GM21717 (cell line): ENCODE results near the gene MME.
"Not testable (repeated sequence)": the region's sequence is repeated elsewhere in the genome, so short reads cannot be mapped to it uniquely, and the experiment has no call there.

ENCODE experiments used
- ATAC-seq: cut with Tn5 transposase; IDR thresholded peaks from one replicate; pipeline ENCODE4 v1.9.1; 2021; ENCODE audit warnings: mild to moderate bottlenecking, moderate library complexity; ENCODE audit not compliant: unreplicated experiment

Gene MME

DNA sequence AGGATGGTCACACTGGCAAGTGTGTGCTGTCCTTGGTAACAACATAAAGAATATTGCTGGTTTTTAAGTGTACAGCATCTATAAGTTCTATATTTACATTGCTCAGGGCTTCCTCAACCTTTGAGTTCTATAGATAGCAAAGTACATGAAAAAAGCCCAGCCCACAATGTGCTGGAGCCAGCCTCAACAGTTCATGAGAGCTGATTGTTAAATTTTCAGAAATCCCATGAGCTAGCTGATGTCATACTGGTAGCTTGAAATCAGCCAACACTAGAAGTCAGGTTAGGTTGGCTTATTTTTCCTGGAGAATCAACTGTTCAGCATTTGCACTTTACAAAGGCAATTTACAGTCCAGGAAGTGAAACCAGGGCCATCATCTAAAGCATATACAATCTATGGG, 110.6 kb downstream of the MME start:
- no peak for ATAC-seq

DNA sequence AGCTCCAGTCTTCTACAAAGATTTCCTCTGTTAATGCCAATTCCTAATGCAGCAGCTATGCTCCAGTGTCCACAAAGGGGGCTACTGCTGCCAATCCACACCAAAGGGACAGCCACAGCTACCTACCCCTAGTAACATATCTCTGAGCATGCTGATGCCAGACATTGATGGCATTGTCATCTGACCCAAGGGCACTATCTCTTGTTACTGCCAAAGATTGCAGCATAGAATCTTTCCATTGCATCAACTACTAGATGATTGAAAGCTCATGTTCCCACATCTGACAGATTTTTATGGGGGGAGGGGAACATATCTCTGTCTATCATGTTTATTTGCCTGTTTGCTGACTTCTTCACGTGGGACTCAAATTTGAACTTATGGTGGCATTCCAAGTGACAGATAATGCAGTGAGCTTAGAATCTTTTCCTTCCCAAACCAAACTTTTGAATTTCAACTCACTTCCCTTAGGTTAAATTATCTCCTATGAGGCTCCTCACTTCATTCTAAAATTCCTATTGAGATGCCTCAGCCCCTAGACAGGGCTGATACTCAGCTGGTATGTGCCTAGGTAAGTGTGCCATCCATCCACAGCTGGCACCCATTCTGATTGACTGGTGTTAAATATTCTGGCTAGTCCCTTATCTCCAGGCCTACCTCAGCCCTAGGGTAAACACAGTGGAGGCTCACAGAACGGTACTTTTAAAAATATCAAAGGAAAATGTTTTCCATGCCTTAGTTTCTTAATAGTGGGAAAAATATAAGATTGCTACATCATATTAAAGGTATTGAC, 113.0 kb downstream of the MME start:
- no peak for ATAC-seq

DNA sequence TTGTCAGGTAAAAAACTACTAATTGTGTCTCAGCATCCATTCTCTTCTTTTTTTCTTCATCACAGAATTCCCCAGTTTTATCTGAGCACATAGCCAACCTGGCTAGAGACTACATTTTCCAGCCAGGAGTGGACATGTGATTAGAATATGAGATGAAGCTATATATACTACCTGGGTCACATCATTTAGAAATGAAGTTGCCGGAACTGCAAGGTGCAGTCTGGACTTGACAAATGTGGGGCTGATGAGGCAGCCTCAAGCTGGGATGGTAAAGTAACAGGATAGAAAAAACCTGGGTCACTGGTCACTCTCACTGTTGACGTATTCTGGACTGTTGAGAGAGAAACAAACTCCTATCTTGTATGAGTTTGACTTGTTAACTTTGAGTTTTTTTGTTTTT, 113.7 kb downstream of the MME start:
- ATAC-seq = no peak

DNA sequence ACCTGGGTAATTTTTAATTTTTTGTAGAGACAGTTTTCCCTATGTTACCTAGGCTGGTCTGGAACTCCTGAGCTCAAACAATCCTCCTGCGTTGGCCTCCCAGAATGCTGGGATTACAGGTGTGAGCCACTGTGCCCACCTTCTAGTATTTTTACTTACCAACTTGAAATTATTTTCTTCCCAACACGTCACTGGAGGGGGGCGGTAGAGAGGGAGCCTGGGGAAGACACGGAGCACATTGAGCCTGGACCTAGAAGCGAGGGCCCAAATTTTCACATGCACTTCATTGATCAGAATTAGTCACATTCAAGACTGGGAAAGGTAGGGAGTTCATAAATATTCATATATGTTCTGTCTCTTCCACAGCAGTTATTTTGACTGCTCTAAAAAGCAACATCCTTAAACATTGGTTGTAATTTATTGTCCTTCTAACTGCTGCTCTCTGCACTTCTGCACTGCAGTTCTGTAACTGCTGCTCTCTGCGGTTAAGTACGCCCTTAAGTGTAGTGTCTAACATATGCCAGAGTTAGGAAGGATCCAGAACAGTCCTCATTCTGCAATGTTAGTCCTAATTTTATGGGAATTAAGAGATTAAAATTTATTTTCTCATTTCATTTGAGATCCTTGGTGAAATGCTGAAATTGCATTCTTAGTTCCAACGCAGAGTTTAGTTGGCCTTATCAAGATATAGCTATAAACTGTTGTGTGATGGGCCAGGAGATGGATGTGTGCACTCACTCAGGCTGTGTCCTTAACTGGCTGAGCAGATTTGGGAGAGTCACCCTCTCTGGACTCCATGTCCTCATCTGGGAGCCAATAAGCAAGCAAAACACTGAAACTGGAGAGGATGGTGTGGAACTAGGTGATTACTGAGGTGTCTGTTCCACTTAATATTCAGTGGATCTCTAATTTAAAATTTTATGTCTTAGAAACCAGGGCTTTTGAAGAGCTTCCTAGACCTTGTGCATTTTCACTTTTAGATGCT, 115.1 kb downstream of the MME start:
- no peak for ATAC-seq

DNA sequence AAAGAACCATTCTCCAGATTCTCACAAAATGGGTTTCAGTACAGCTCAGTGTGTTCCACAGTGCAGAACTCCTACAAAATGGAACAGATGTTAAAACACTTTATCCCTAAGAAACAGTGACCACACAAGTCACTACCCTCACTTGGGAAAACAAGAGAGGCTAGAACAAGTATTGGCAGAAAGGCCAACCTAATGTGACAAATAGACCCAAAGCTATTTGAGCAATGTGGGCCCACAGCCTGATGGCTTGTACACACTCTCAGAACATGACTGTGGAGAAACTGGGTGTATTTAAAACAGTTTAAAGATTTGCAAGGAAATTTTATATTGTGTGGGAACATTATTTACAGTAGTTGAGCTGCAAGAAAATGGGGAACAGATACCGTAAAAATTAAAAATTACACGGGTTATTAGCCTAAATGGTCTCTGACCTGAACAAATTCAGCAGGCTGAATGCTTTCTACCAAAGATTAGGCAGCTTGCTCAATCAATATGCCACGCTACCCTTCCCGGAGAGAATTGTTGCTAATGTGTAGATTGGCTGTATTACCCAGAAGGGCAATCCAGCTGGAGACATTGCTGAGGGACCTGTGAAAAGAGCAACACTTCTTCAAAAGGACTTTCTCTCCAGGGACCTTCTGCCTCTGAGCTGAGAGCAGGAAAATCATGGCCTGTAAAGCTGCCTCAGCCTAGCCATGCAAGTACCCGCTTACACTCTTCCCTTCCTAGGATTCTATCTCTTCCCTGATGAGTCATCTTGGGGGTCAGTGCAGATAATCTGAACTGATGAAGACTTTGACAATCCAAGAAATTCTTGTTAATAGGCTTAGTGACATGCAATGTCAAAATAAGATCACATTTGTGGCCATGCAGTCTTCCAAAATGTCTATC, 116.3 kb downstream of the MME start:
- ATAC-seq = no peak

DNA sequence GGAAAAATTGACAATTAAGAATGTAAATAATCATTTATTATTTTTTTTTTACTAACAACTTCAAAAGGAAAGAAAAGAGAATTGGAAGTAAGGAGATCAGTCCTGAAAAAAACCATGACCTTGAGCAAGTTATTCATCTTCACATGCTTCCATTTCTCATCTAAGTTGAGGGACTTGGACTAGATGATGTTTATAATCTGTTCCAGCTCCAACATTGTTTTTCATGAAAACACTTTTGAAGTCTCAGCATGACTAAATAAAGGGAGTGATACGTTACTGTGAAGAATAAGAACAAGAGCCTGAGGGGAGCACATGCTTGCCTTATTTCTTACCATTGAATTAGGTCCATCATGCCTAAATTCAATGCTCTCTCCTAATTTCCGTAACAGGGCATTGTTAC, 117.7 kb downstream of the MME start:
- no peak for ATAC-seq

DNA sequence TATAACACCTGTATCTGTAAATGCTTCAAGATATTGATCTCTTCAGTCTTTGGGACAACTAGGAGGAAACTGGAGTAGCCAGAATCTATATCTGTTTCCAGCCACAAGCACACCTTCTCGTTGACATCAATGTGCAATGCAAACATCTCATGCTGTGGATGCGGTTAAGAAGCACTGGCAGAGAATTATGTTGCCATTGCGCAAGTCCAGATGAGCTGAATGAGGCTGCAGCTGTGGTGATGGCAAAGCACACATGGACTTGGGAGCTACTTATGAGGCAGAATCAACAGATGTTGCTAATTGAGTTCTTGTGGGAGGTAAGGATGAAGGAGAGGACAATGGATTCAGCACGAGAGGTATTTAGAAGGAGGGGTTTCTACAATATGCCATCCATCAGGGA, 122.5 kb downstream of the MME start:
- ATAC-seq = no peak

DNA sequence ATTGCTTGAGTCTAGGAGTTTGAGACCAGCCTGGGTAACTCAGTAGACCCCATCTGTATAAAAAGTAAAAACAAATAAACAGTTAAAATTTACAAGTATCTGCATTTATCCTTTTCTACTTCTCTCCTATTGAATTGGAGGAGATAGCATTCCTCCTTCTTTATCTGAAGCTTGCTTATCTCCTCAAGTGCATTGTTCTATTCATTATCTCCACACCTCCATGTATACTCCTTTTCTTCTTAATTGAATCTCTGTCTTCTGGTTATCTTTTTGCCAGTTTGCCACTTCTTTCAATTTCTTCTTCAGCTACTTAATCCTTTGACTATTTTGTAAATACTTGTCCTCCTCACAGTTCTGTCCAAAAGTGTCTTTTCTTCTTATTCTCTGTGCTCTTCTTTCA, 124.7 kb downstream of the MME start:
- ATAC-seq = no peak

DNA sequence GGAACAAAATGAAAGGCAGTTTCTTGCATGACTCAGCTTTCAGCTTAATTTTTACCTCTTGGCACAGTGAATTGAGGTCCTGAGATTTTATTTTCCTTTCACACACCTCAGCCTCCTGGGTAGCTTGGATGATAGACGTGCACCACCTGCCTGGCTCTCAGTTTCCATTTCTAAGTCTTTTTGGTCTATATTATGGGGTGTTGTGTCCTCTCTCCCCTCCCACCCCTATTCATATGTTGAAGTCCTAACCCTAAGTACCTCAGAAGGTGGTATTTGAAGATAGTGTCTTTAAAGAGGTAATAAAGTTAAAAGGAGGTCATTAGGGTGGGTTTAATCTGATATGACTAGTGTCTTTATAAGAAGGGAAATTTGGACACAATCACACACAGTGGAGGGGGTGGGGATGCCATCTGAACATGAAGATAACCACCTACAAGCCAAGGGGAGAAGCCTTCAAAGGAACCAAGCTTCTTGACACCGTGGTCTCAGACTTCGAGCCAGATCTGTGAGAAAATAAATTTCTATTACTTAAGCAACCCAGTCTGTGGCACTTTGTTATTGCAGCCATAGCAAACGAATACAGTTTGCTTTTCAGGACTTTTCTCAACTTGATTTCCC, 128.2 kb downstream of the MME start:
- no peak for ATAC-seq

DNA sequence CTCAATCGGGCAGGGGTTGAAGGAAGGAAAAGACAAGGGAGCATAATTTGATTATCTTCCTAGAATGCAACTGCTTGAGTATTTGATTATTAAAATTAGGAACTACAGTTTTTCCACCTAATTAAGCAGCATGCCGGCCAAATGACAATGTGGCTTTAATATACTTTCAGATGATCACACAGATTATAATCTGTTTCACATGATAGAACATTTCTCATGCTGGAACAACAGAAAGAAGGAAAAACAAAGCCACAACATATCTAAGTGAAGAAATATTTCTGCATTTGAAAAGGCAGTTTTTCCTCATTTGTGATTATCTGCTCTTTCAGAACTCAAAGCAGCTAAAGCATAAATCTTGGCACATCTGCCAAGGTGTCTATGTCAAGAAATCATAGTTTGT, 130.6 kb downstream of the MME start:
- ATAC-seq = no peak

DNA sequence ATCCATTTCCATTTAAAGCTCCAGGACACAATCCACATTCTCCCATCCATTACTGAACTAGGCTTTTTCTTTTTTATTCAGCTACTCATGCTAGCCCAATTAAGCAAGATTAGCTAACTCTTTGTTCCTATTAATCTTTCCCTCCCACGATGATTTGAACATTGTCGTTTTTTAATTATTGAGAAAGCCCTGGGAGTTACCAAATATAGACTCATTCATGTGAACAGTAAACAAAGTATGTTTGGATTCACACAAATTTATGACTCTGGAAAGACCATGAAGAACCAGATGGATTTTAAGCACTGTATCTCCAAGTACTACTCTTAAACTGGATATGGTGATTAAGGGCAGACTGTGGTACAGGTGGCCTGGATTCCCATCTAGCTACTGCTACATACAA, 131.1 kb downstream of the MME start:
- ATAC-seq = no peak

DNA sequence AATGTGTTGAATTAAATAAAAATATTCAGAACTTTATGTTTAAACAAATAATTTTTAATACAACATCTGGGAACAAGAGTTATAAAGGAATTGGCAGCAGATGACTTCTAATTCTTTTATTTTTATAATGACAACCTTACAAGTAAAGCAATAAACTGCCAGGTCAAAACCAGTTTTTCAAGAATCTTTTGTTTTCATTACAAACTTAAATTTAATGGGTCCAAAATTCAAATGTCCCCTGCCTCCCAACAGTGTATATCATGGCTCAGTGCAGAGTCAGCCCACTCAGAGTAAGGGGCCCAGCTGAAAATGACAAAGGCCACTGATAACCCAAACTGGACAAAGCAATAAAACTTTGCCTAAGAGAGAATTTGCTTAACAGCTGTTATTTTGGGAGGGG, 131.8 kb downstream of the MME start:
- no peak for ATAC-seq

DNA sequence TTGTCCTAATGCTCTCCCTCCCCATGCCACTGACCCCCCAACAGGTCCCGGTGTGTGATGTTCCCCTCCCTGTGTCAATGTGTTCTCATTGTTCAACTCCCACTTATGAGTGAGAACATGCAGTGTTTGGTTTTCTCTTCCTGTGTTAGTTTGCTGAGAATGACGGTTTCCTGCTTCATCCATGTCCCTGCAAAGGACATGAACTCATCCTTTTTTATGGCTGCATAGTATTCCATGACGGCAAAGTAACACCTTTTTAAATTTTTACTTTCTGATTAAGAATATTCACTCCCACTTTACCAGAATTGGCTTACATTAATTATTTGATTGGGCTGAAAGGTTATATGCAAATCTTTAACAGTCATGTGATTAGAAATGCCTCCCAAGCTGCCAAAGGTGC, 135.9 kb downstream of the MME start:
- ATAC-seq = not testable (repeated sequence)

DNA sequence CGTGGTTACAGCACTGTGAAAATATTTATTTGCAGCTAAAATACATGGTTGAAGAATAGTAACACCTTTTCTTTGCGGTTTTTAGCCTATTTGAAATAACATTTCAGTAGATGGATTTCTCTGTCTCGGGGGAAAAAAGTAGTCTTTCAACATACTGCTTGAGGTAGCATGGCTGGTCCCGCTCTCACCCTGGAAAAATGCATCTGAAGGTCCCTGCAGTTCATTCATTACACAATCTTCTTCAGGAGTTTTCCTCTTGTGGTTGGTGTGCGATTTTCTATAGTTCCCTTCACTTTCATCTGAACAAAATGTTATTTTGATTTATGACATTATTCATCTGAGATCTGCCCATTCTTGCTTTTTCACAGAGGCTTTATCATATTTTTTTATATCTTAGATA, 137.5 kb downstream of the MME start:
- no peak for ATAC-seq

DNA sequence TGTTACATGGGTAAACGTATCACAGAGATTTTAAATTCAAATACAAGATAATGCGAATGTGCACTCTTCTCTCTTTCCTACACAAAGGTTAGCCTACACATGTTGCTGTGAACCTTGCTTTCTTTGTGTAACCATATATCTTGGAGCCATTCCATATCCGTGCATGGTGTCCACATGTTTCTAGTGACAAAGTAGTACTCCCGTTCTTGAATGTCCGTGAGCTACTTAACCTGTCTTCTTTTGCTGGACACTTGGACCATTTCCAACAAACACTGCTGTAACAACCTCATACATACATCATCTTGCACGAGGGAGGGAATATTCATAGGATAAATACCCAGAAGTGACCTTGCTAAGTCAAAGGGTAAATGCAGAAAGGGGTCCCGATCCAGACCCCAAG, 138.3 kb downstream of the MME start:
- ATAC-seq = no peak

DNA sequence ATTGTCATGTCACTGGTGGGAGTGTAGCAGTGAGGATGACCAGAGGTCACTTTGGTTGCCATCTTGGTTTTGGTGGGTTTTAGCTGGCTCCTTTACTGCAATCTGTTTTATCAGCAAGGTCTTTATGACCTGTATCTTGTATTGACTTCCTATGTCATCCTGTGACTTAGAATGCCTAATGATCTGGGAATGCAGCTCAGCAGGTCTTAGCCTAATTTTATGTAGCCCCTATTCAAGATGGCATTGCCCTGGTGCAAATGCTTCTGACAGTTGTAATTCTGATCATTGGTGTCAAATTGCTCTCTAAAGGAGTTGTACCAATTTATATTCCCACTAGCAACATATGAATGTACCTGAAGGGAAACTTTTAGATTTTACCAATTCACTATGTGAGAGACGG, 139.0 kb downstream of the MME start:
- ATAC-seq = no peak

DNA sequence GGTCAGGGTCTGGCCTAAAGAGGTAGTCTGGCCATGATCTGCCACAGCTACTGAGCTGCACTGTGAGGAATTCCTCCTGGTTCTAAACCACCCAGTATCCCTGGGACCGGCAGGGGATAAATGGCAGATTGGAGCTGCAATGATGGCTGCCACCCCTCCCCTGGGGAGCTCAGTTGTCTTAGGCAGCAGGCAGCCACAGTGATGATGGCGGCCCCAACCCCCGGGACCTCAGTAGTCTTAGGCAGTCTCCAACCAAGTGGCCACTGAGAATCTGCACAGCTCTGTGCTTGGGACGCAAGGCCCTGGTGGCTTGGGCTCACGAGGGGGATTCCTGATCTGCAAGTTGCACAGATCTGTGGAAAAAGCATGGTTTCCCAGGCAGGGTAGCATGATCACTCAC, 145.3 kb downstream of the MME start:
- no peak for ATAC-seq

DNA sequence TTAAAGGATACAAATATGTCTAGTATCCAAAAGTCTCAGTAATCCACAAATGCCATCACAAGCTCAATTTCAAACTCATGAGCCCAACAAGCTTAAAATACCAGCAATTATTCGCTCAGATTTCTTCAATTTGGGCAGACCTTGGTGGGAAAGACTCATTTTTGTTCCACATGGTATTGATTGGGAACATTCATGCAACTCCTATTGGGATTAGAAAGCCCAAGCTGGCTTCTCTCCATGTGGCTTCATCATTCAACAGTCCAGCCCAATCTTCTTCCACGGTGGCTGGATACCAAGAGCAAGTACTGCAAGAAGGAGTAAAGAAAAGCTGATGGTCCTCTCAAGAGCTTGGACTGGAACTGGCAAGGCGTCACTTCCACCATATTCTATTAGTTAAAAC, 147.0 kb downstream of the MME start:
- ATAC-seq = no peak

DNA sequence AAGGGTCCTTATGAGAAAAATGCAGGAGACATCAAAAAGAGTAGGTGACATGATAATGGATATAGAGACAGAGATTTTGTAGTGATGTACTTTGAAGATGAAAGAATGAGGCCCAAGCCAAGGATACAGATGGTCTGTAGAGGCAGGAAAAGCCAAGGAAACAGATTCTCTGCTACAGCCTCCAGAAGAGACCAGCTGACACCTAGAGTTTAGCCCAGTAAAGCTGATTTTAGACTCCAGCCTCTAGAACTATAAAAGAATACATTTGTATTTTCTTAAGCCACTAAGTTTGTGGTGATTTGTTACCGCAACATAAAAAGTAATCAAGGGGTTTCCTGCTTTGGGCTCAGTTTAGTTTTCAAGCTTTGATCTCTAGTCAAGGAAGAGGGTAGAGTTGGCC, 148.6 kb downstream of the MME start:
- ATAC-seq = no peak

DNA sequence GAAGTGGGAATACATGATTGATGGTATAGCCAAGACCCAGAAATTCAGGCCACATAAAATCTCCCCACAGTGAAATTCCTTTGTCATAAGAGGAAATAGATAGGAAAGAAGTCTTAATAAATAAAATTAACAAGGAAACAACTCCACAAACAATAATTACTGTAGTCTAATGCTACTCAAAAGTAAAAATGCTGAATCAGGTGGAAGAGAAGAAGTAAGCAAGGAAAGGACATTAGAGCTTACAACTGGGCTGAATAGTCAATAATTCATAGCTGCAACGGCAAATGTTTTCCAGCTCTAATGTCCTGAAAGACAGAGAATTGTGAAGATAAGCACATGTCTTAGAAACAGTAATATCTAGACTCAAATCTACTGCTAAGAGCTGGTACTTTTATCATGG, 149.0 kb downstream of the MME start:
- no peak for ATAC-seq

DNA sequence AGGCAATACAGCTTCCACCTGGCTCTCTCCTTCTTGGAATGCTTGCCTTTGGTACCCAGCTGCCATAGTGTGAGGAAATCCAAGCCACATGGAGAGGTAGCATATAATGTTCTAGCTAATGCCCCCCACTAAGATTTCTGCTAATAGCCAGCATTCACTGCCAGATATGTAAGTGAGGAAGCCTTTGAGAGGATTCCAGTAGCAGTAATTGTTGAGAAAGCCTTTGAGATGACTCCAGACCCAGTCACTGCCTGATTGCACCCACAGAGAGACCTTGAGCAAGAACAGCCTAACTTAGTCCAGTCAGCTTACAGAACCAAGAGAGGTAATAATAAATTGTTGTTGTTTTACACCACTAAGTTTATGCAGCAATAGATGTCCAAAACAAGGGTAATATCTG, 150.3 kb downstream of the MME start:
- ATAC-seq = no peak
